Activated CD8-positive, alpha-beta T cell treated with anti-CD3 and anti-CD28 coated beads, Interleukin-2, amount 10 ng/mL, durations not matched to agents 7 days and 5 days (primary cell): ENCODE results near the gene DPP9. TPM values are rescaled to one million over a fixed set of nuclear protein-coding genes. Genes with fewer than 3 reads are reported as not detected.

Experiments used
- ATAC-seq: fragments of 150-1000 bp; cut with Tn5 transposase; one replicate; pipeline ENCODE4 v1.10.0; 2021; ENCODE audit warnings: moderate library complexity
- CTCF ChIA-PET: fragments of 350-600 bp; sonication (Branson Sonifier 250); formaldehyde crosslinking; loops from one replicate; lab custom pipeline; 2021; ENCODE audit warnings: antibody characterized with exemption; lab: Charles Lee
- POLR2A ChIA-PET: fragments of 350-600 bp; sonication (Branson Sonifier 250); formaldehyde crosslinking; loops from one replicate; lab custom pipeline; 2021; ENCODE audit warnings: antibody characterized with exemption; lab: Charles Lee
- DNase-seq: peaks from one replicate; pipeline ENCODE4 v3.0.0-alpha.2; 2020
- H3K27ac Mint-ChIP-seq: one replicate; pipeline ENCODE4 v1.8.0; 2021; ENCODE audit warnings: mild to moderate bottlenecking, mixed read lengths
- H3K27me3 Mint-ChIP-seq: one replicate; pipeline ENCODE4 v1.8.0; 2021; ENCODE audit warnings: low read depth, mixed read lengths
- H3K36me3 Mint-ChIP-seq: one replicate; pipeline ENCODE4 v1.8.0; 2021; ENCODE audit warnings: low read depth, mixed read lengths
- H3K4me1 Mint-ChIP-seq: one replicate; pipeline ENCODE4 v1.8.0; 2021; ENCODE audit warnings: low read depth, mixed read lengths
- H3K4me3 Mint-ChIP-seq: one replicate; pipeline ENCODE4 v1.8.0; 2021; ENCODE audit warnings: mild to moderate bottlenecking, mixed read lengths
- H3K9me3 Mint-ChIP-seq: one replicate; pipeline ENCODE4 v1.8.0; 2022; ENCODE audit warnings: mixed read lengths; ENCODE audit not compliant: insufficient read depth
- total RNA-seq, 2 experiments: library from RNA; stranded (reverse); gene quantifications; one replicate each; pipeline ENCODE4 v1.2.3, GENCODE V29; 2021

Gene DPP9
- total RNA-seq, 2 experiments from 2014 or later: 99.2 to 103 TPM

GRCh38 chr19:4705413-4706131, 18.1 kb downstream of the DPP9 start:
- ChIA-PET POLR2A (no interaction called here), CTCF (interaction anchor here (1.2 kb wide), 1 partner anchor 86 kb away, joined by 3 read pairs; the partner anchor contains the start of gene FEM1A)
- Mint-ChIP-seq H3K9me3 (no peaks in the 10 kb centered on the region), H3K27ac (no peak overlapping the region), H3K36me3 (peaks cover 38% of the 10 kb centered on the region), H3K4me3 (no peak overlapping the region), H3K4me1 (peaks cover 16% of the 10 kb centered on the region), H3K27me3 (no peaks in the 10 kb centered on the region)
- ATAC-seq (no peak), DNase-seq (no peak)

- Mint-ChIP-seq H3K36me3 (peaks cover 40% of the 10 kb centered on the region), H3K4me1 (peaks cover 6% of the 10 kb centered on the region), H3K27ac (no peak overlapping the region), H3K4me3 (no peak overlapping the region), H3K27me3 (no peaks in the 10 kb centered on the region), H3K9me3 (no peaks in the 10 kb centered on the region)
- CTCF ChIA-PET: interaction anchor here (1.2 kb wide), 1 partner anchor 87 kb away, joined by 3 read pairs; the partner anchor contains the start of gene FEM1A
- no peak for ATAC-seq
- DNase-seq: no peak
- POLR2A ChIA-PET: no interaction called here
These were observed 19.3 kb downstream of the DPP9 start for GRCh38 chr19:4704317-4704673.

GRCh38 chr19:4703671-4704316, 19.8 kb downstream of the DPP9 start:
- H3K4me1 Mint-ChIP-seq: peaks cover 3% of the 10 kb centered on the region
- ATAC-seq: no peak

GRCh38 chr19:4702764-4703163, 20.9 kb downstream of the DPP9 start:
- Mint-ChIP-seq H3K27me3 (no peaks in the 10 kb centered on the region), H3K36me3 (peaks cover 38% of the 10 kb centered on the region), H3K27ac (no peak overlapping the region), H3K4me3 (no peak overlapping the region), H3K4me1 (no peaks in the 10 kb centered on the region), H3K9me3 (no peaks in the 10 kb centered on the region)
- CTCF ChIA-PET: no interaction called here
- POLR2A ChIA-PET: no interaction called here
- ATAC-seq (no peak), DNase-seq (no peak)

More at GRCh38 chr19:4703671-4704316, 19.8 kb downstream of the DPP9 start:
- Mint-ChIP-seq H3K27me3 (no peaks in the 10 kb centered on the region), H3K27ac (no peak overlapping the region), H3K36me3 (peaks cover 39% of the 10 kb centered on the region), H3K4me3 (no peak overlapping the region), H3K9me3 (no peaks in the 10 kb centered on the region)
- CTCF ChIA-PET: interaction anchor here (1.2 kb wide), 1 partner anchor 88 kb away, joined by 3 read pairs; the partner anchor contains the start of gene FEM1A
- no peak for DNase-seq
- POLR2A ChIA-PET: no interaction called here

- CTCF ChIA-PET: no interaction called here
- peaks cover 43% of the 10 kb centered on the region for H3K36me3 Mint-ChIP-seq
These were observed 22.1 kb downstream of the DPP9 start for GRCh38 chr19:4701557-4701956.

GRCh38 chr19:4700693-4700970, 23.0 kb downstream of the DPP9 start:
- Mint-ChIP-seq H3K27me3 (no peaks in the 10 kb centered on the region), H3K4me1 (no peaks in the 10 kb centered on the region), H3K9me3 (no peaks in the 10 kb centered on the region), H3K36me3 (peaks cover 46% of the 10 kb centered on the region), H3K27ac (no peak overlapping the region), H3K4me3 (no peak overlapping the region)
- ATAC-seq (no peak), DNase-seq (no peak)
- ChIA-PET POLR2A (no interaction called here), CTCF (no interaction called here)

More at GRCh38 chr19:4701557-4701956, 22.1 kb downstream of the DPP9 start:
- POLR2A ChIA-PET: no interaction called here
- DNase-seq (no peak), ATAC-seq (no peak)
- Mint-ChIP-seq H3K4me1 (no peaks in the 10 kb centered on the region), H3K27me3 (no peaks in the 10 kb centered on the region), H3K4me3 (no peak overlapping the region), H3K27ac (no peak overlapping the region), H3K9me3 (no peaks in the 10 kb centered on the region)

- Mint-ChIP-seq H3K4me1 (no peaks in the 10 kb centered on the region), H3K9me3 (no peaks in the 10 kb centered on the region), H3K4me3 (no peak overlapping the region), H3K27me3 (no peaks in the 10 kb centered on the region), H3K27ac (no peak overlapping the region), H3K36me3 (peaks cover 46% of the 10 kb centered on the region)
- CTCF ChIA-PET: no interaction called here
- ATAC-seq (no peak), DNase-seq (no peak)
- POLR2A ChIA-PET: no interaction called here
These were observed 23.6 kb downstream of the DPP9 start for GRCh38 chr19:4699826-4700692.

GRCh38 chr19:4697304-4697703, 26.3 kb downstream of the DPP9 start:
- no peak for DNase-seq

GRCh38 chr19:4695224-4695731, 28.4 kb downstream of the DPP9 start:
- Mint-ChIP-seq H3K4me1 (peaks cover 2% of the 10 kb centered on the region), H3K27me3 (no peaks in the 10 kb centered on the region), H3K9me3 (no peaks in the 10 kb centered on the region), H3K4me3 (no peak overlapping the region), H3K36me3 (peaks cover 51% of the 10 kb centered on the region), H3K27ac (no peak overlapping the region)
- ChIA-PET CTCF (no interaction called here), POLR2A (no interaction called here)
- DNase-seq (no peak), ATAC-seq (no peak)

More at GRCh38 chr19:4697304-4697703, 26.3 kb downstream of the DPP9 start:
- H3K9me3 Mint-ChIP-seq: no peaks in the 10 kb centered on the region
- H3K4me1 Mint-ChIP-seq: peaks cover 2% of the 10 kb centered on the region
- no peak overlapping the region for H3K4me3 Mint-ChIP-seq
- H3K27me3 Mint-ChIP-seq: no peaks in the 10 kb centered on the region
- no peak for ATAC-seq
- no peak overlapping the region for H3K27ac Mint-ChIP-seq
- ChIA-PET CTCF (no interaction called here), POLR2A (no interaction called here)
- peaks cover 51% of the 10 kb centered on the region for H3K36me3 Mint-ChIP-seq

GRCh38 chr19:4694211-4694987, 29.2 kb downstream of the DPP9 start:
- ATAC-seq (no peak), DNase-seq (no peak)
- POLR2A ChIA-PET: no interaction called here
- Mint-ChIP-seq H3K36me3 (peaks cover 49% of the 10 kb centered on the region), H3K4me1 (peaks cover 2% of the 10 kb centered on the region), H3K27ac (no peak overlapping the region), H3K4me3 (no peak overlapping the region), H3K27me3 (no peaks in the 10 kb centered on the region), H3K9me3 (no peaks in the 10 kb centered on the region)
- CTCF ChIA-PET: no interaction called here

GRCh38 chr19:4693471-4694121, 30.0 kb downstream of the DPP9 start:
- ChIA-PET POLR2A (no interaction called here), CTCF (no interaction called here)
- Mint-ChIP-seq H3K27me3 (no peaks in the 10 kb centered on the region), H3K27ac (no peak overlapping the region), H3K4me1 (peaks cover 2% of the 10 kb centered on the region), H3K36me3 (peaks cover 47% of the 10 kb centered on the region), H3K4me3 (no peak overlapping the region), H3K9me3 (no peaks in the 10 kb centered on the region)
- DNase-seq (no peak), ATAC-seq (no peak)
